ENCODE data around the gene LRIG1. TPM values are rescaled to one million over a fixed set of nuclear protein-coding genes. Genes with fewer than 3 reads are reported as not detected.

Gene LRIG1
- total RNA-seq, 1 experiment from 2014 or later: 24.1 TPM

- intact Hi-C loops (cut with micrococcal nuclease; ENCODE audit: unreplicated experiment): loop anchor here (10.0 kb wide), 1 partner anchor 95 kb away; no protein-coding TSS in a partner anchor
- H3K27me3 ChIP-seq (replicated peaks; ENCODE audit: insufficient read depth, low read depth, low read length, poor library complexity): no peaks in the 10 kb centered on the region
- TF ChIP-seq CTCF (conservative IDR thresholded peaks at IDR 0.05; ENCODE audit: low read depth, low read length): no peak
- TF ChIP-seq EZH2 (IDR thresholded peaks at IDR 0.05; ENCODE audit: borderline replicate concordance, low read depth, low read length, poor library complexity, severe bottlenecking): no peak
- BruUV-seq (replicated peaks): no TSS peak
- no peak for DNase-seq (ENCODE audit: low spot score)
- ChIA-PET POLR2A (ENCODE audit: low non-redundant PET) (no interaction called here), CTCF (no interaction called here)
- no peaks in the 10 kb centered on the region for H3K9me3 ChIP-seq (ENCODE audit: low read depth, low read length, poor library complexity, severe bottlenecking)
- peaks cover 3% of the 10 kb centered on the region for H3K36me3 ChIP-seq (ENCODE audit: insufficient read depth, low read length, poor library complexity, severe bottlenecking)
- peaks cover 6% of the 10 kb centered on the region for H3K4me1 ChIP-seq (ENCODE audit: insufficient read depth, low read length, poor library complexity, severe bottlenecking)
- H3K4me3 ChIP-seq (ENCODE audit: low read depth, low read length, poor library complexity, severe bottlenecking): no peak overlapping the region
- H3K27ac ChIP-seq (ENCODE audit: low read depth, low read length, poor library complexity, severe bottlenecking): no peak overlapping the region
Measured at GRCh38 chr3:66399529-66400232, 101.1 kb downstream of the LRIG1 start.

GRCh38 chr3:66398228-66399025, 102.4 kb downstream of the LRIG1 start:
- Histone ChIP-seq H3K27ac (ENCODE audit: low read depth, low read length, poor library complexity, severe bottlenecking) (peak overlapping the region; percentile 59), H3K36me3 (ENCODE audit: insufficient read depth, low read length, poor library complexity, severe bottlenecking) (peaks cover 3% of the 10 kb centered on the region), H3K4me3 (ENCODE audit: low read depth, low read length, poor library complexity, severe bottlenecking) (no peak overlapping the region), H3K27me3 (replicated peaks; ENCODE audit: insufficient read depth, low read depth, low read length, poor library complexity) (no peaks in the 10 kb centered on the region), H3K9me3 (ENCODE audit: low read depth, low read length, poor library complexity, severe bottlenecking) (no peaks in the 10 kb centered on the region), H3K4me1 (ENCODE audit: insufficient read depth, low read length, poor library complexity, severe bottlenecking) (peaks cover 6% of the 10 kb centered on the region)
- intact Hi-C loops (cut with micrococcal nuclease; ENCODE audit: unreplicated experiment): no loop called here
- DNase-seq (ENCODE audit: low spot score): no peak
- TF ChIP-seq EZH2 (IDR thresholded peaks at IDR 0.05; ENCODE audit: borderline replicate concordance, low read depth, low read length, poor library complexity, severe bottlenecking) (no peak), CTCF (conservative IDR thresholded peaks at IDR 0.05; ENCODE audit: low read depth, low read length) (no peak)
- CTCF ChIA-PET: no interaction called here
- no TSS peak for BruUV-seq (replicated peaks)
- POLR2A ChIA-PET (ENCODE audit: low non-redundant PET): no interaction called here

- CTCF ChIA-PET: no interaction called here
- DNase-seq (ENCODE audit: low spot score): peak; percentile 10
- H3K4me3 ChIP-seq (ENCODE audit: low read depth, low read length, poor library complexity, severe bottlenecking): no peak overlapping the region
- POLR2A ChIA-PET (ENCODE audit: low non-redundant PET): no interaction called here
- TF ChIP-seq EZH2 (IDR thresholded peaks at IDR 0.05; ENCODE audit: borderline replicate concordance, low read depth, low read length, poor library complexity, severe bottlenecking) (no peak), CTCF (conservative IDR thresholded peaks at IDR 0.05; ENCODE audit: low read depth, low read length) (no peak)
- H3K36me3 ChIP-seq (ENCODE audit: insufficient read depth, low read length, poor library complexity, severe bottlenecking): peaks cover 3% of the 10 kb centered on the region
- peak overlapping the region; percentile 59 for H3K27ac ChIP-seq (ENCODE audit: low read depth, low read length, poor library complexity, severe bottlenecking)
- no peaks in the 10 kb centered on the region for H3K9me3 ChIP-seq (ENCODE audit: low read depth, low read length, poor library complexity, severe bottlenecking)
- H3K4me1 ChIP-seq (ENCODE audit: insufficient read depth, low read length, poor library complexity, severe bottlenecking): peaks cover 6% of the 10 kb centered on the region
- no peaks in the 10 kb centered on the region for H3K27me3 ChIP-seq (replicated peaks; ENCODE audit: insufficient read depth, low read depth, low read length, poor library complexity)
- BruUV-seq (replicated peaks): no TSS peak
- intact Hi-C loops (cut with micrococcal nuclease; ENCODE audit: unreplicated experiment): no loop called here
Measured at GRCh38 chr3:66397745-66398144, 103.1 kb downstream of the LRIG1 start.

All from A673 (cell line).